Astrocyte of the hippocampus (primary cell): ENCODE measurements around the gene ZNF81.
"Not testable (repeated sequence)": the region's sequence is repeated elsewhere in the genome, so short reads cannot be mapped to it uniquely, and the experiment has no call there.

Source experiments
- DNase-seq: peaks from one replicate; pipeline ENCODE4 v3.0.0; 2011; ENCODE audit warnings: low read depth, low spot score

Gene ZNF81

GRCh38 chrX:47836164-47837072, at the start of gene ZNF81:
TSS of gene ZNF81 (plus strand) at chrX:47836902. CDS start at chrX:47846268, 9,366 bp downstream.
- DNase-seq: peak; percentile 97

GRCh38 chrX:47796433-47796906, 40.2 kb upstream of the ZNF81 start:
- no peak for DNase-seq

GRCh38 chrX:47797084-47797483, 39.6 kb upstream of the ZNF81 start:
- no peak for DNase-seq

GRCh38 chrX:47798861-47799260, 37.8 kb upstream of the ZNF81 start:
- no peak for DNase-seq

GRCh38 chrX:47802589-47802988, 34.1 kb upstream of the ZNF81 start:
- no peak for DNase-seq

GRCh38 chrX:47803103-47803502, 33.6 kb upstream of the ZNF81 start:
- not testable (repeated sequence) for DNase-seq

- no peak for DNase-seq
Observed at GRCh38 chrX:47804315-47804714, 32.4 kb upstream of the ZNF81 start.

GRCh38 chrX:47805844-47806243, 30.9 kb upstream of the ZNF81 start:
- not testable (repeated sequence) for DNase-seq

- DNase-seq: not testable (repeated sequence)
Observed at GRCh38 chrX:47806415-47807271, 30.1 kb upstream of the ZNF81 start.

GRCh38 chrX:47807272-47807538, 29.5 kb upstream of the ZNF81 start:
- DNase-seq: not testable (repeated sequence)

GRCh38 chrX:47807548-47807947, 29.2 kb upstream of the ZNF81 start:
- no peak for DNase-seq

GRCh38 chrX:47808904-47809788, 27.6 kb upstream of the ZNF81 start:
- no peak for DNase-seq

GRCh38 chrX:47814851-47815250, 21.9 kb upstream of the ZNF81 start:
- DNase-seq: no peak

GRCh38 chrX:47815901-47816845, 20.5 kb upstream of the ZNF81 start:
- DNase-seq: peak; percentile 16

GRCh38 chrX:47817421-47817820, 19.3 kb upstream of the ZNF81 start:
- no peak for DNase-seq

GRCh38 chrX:47817897-47818296, 18.8 kb upstream of the ZNF81 start:
- DNase-seq: no peak

- no peak for DNase-seq
Observed at GRCh38 chrX:47828984-47829383, 7.7 kb upstream of the ZNF81 start.

- DNase-seq: peak; percentile 47
Observed at GRCh38 chrX:47831788-47832187, 4.9 kb upstream of the ZNF81 start.

GRCh38 chrX:47838361-47838760, 1.7 kb downstream of the ZNF81 start:
- DNase-seq: no peak

GRCh38 chrX:47840111-47840510, 3.4 kb downstream of the ZNF81 start:
- DNase-seq: no peak
